GM21390 (cell line): ENCODE measurements around the gene CAMTA1.
"Not testable (repeated sequence)": the region's sequence is repeated elsewhere in the genome, so short reads cannot be mapped to it uniquely, and the experiment has no call there.

Experiments used
- ATAC-seq: cut with Tn5 transposase; IDR thresholded peaks from one replicate; pipeline ENCODE4 v1.9.1; 2021; ENCODE audit not compliant: unreplicated experiment

The CAMTA1 gene

DNA sequence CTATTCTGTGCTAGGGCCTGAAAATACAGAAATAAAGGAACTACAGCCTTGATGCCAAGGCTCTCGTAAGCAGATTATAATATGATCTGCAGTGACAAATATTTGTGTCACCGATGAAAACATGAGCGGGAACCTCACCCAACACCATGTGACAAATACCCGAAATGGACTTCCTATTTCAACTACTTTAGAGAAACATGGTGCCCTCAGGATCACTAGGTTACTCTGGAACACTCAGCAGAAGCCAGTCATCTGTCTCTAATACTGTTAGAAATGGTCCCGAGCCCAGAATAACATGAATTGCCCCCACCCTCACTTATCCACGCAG lies 985.4 kb downstream of the CAMTA1 start:
- ATAC-seq, result no peak

DNA sequence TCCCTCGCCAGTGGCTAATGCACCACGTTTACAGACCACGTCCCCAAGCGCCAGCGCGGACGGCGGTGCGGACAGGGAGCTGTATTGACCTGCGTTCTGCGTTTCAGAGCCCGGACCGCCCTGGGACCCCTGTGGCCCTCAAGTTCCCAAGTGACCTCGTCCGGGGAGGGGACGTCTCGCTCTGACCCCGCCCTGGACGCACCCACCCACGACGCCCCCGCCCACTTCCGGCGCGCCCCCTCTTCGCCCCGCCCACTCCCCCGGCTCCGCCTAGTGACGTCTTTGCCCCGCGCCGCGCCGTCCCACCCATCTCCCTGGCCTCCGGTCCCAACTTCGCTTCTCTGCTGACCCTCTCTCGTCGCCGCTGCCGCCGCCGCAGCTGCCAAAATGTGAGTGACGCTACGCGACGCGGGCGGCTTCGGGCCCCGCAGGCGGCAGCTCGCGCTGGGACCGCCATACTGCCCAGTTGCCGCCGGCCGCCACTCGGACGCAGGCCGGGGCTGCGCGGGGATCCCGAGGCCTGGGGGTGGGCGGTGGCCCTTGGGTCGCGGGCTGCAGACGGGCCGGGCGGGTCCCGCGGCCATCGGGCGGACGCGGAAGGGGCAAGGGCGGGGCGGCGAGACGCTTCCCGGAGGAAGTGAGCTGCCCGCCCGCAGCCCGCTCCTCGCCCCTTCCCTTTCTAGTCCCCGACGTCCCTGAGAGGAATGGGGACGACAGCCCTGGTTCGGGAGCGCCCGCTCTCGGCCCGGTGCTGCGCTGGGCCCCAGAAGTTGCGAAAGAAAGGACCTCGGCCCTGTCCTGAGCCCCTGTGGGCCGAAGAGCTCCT lies 986.0 kb downstream of the CAMTA1 start, which contains the start of gene VAMP3:
Gene VAMP3 (plus strand): TSS at position 300 of the 826 bp plus-strand sequence. CDS start 88 bp downstream, at position 388.
- peak; percentile 75 for ATAC-seq

DNA sequence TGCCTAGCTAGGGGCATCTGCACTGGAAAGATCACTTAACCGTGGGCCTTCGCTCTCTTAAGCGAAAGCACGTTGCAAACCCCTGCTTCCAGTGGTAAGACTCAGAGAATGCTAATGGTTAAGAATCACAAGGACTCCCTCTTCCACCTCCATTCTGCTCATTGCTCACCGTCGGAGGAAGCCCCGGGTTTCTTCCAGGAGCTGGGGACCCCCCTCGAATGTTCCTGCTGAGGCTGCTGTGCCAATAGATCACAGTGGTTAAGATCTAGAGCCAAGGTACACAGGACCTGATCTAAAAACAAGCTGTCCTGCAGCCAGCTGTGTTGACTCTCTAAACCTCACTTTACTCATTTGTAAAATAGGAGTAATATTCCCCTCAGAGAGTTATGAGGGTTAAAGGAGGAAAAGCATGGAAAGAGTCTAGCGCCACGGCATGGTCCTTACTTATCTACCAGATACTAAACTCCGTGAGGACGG lies 986.6 kb downstream of the CAMTA1 start:
- peak; percentile 25 for ATAC-seq

DNA sequence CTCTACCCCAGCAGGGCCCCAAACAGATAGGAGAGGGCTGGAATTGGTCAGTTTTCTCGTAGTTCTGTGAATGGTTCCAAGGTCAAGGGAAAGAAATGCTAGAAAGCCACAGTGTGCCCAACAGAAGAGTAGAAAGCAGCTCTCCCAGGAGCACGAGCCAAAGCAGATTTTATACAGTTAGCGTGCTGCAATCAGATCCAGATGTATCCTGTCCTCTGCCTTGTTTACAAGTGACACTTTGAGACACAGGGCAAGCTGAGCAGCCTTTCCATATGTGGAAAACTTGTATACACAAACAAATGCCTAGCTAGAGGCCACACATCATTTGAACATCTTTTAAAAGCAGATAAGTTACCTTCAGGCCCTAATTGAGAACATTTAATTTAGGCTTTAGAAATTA lies 992.3 kb downstream of the CAMTA1 start:
- no peak for ATAC-seq

DNA sequence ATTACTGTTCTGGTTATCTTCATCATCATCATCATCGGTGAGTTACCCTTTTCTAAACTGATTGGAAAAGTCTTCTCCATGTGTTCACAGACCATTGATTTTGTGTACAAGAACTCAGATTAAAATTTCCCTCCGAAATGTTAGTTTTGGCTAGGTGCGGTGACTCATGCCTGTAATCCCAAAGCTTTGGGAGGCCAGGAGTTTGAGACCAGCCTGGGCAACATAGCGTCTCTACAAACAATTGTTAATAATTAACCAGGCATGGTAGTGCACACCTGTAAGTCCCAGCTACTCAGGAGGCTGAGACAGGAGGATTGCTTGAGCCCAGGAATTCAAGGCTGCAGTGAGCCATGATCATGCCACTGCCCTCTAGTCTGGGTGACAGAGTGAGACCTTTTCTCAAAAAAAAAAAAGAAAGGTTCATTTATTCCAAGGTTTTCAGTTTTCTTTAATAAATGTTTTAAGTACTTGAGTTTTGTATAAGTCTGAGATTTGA lies 992.9 kb downstream of the CAMTA1 start:
- no peak for ATAC-seq

DNA sequence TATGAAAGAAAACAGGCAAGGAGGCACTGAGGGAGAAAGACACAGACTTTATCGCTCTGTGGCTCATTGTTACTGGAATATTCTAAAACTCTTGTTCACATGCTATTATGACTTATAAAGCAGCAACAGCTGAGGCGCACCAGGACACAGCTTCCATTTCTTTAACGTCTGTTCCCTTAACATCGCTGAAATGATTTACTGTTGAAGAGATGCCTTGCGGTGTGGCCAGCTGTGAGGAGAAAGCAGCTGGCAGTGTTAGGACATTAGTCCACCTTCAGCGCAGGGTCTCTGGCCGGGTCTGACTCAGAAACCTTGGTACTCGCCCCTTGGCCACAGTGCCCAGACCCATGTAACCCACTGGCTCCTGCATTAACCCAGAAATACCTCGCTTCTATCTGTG lies 995.7 kb downstream of the CAMTA1 start:
- ATAC-seq, result no peak

DNA sequence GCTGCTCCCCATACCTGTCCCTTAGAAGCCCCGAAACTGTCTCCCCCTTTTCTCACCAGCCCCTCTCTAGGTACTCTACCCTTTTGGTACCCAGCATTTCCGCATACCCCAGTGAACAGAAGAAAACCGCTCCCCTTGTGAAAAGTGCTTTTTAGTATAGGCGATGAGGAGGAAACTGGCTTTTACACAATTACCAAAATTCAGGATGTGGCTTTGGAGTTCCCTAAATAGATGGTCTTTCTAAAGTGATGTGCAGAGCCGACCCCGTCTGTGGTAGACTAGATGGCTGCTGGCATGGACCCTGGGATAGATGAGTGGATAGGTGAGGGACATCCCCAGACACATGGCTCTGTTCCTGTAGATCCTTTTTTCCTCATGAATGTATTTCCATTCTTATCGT lies 996.2 kb downstream of the CAMTA1 start:
- no peak for ATAC-seq

DNA sequence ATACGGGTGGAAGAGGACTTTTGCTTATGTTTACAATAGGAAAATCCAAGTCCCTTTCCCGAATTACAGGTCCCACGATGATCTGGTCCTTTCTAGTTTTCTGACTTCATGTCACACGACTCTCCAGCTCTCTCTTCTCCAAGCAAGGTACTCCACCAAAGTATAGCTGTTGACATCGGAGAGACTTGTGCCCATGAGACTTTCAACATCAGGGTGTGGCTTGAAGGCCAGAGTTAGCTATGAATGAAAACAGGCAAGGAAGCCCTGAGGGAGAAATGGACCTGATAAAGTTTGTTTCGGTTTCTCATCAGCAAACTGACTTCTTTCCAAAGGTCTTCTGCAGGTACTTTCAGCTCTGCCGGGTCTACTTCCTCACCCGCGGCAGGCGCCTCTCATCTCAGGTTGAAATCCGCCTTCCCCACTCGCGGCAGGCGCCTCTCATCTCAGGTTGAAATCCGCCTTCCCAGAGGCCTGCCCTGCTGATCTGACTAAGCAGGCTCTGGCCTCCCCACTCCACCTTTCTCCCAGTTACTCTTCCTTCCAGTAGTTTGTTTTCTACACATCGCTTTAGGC lies 996.8 kb downstream of the CAMTA1 start:
- ATAC-seq, result no peak

DNA sequence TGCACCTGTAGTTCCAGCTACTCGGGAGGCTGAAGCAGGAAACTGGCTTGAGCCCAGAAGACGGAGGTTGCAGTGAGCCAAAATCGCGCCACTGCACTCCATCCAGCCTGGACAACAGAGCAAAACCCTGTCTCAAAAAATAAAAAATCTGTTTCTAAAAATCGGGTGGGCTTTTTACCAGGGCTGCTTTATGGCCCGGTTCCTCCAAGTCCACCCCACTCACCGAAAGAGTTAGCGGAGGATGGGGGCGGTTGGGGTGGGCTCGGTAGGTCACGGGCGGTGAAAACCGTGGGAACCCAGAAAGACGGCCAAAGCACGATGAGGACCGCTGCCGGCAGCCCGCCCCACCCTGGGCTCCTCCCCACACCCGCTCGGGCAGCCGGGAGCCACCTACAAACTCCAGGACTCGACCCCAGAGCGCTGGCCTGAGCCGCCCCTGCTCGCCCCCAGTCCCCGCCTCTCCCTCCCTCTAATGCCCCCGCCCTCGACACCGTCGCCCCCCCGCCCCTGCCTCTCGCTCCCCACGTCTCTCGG lies 998.0 kb downstream of the CAMTA1 start:
- no peak for ATAC-seq

DNA sequence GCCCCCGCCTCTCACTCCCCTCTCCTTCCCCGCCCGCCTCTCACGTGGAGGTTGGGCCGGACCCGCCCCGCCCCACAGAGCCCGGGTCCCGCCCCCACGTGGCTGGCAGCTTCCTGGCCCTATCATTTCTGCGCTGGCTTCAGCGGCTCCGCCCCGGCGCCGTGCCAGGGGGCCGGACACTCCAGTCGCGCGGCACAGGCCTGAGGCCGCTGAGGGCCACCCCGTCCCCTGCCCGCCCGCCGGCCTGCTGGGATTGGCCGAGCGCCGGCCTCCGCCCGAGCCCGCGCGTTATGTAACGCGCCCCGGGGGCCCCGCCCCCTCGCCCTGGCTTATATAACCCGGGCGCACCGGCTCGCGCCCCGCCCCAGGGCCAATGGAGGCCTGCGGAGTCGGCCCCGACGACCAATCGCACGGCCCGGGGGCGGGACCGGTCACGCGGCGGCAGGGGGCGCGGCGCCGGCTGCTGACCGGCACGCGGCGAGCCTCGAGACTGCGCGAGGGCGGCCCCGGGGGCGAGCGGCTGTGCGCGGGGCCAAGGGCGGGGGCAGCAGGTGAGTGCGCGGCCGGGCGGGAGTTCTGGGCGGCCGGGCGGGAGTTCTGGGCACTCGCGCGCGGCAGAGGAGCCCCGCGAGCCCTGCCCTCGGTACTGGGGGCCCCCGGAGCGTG lies 998.7 kb downstream of the CAMTA1 start, which contains the start of gene PER3:
Gene PER3 (plus strand): TSS at position 466 of the 666 bp plus-strand sequence. CDS start 587 bp downstream, outside the sequence.
- ATAC-seq, result peak; percentile 93

DNA sequence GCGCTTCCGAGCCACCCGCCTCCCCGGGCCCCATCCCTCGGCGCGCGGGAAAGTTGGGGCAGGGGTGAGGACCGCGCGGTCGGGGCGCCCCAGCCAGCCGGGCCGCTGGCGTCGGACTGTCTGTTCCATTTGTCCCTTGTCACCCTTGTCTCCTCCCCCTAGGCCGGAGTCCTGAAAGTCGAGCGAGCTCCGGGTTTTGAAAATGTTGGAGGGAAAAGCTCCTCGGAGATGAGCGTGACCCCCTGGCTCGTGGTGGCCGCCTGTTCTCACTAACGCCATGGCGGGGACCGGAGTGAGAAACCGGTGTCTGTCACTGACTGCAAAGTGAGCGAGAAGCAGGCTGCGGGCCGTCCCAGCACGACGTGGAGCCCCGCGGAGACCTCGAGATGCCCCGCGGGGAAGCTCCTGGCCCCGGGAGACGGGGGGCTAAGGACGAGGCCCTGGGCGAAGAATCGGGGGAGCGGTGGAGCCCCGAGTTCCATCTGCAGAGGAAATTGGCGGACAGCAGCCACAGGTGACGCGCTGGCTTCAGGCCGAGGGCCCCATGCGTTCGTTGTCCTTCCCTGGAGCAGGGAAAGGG lies 999.3 kb downstream of the CAMTA1 start:
- ATAC-seq, result no peak

DNA sequence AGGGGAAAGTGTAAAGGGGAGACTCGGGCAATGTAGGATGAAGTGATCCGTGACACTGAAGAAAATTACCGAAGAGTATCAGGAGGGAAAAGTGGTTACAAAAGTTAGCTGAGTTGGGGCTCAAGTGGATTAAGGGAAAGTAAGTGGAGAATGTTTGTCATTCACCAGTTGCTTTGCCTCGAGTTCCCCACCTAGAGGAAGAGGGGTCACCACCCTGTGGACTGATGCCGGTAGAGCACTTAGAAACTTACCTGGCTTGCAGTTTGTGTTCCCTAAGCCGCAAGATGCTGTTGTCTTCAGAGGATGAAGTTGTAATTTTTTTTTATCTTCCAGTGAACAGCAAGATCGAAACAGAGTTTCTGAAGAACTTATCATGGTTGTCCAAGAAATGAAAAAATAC lies 999.9 kb downstream of the CAMTA1 start:
- no peak for ATAC-seq

DNA sequence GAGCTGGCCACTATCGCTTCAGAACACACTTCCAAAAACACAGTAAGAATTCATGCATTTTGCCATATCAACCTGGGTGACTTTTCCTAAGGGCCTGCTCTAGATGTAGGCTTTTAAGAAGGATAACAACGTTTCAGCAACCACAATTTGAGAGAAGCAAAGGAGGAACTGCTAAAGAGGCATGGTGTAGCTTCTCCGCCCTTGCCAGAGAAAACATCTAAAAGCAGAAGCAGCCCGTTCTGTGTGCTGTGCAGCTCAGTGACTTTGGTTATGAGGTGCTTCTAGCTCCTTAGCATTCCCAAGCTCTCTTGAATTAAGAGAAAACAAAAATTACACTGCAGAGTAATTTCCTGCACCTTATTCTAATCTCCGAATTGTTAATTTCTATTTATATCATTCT lies 1001.5 kb downstream of the CAMTA1 start:
- ATAC-seq, result no peak

DNA sequence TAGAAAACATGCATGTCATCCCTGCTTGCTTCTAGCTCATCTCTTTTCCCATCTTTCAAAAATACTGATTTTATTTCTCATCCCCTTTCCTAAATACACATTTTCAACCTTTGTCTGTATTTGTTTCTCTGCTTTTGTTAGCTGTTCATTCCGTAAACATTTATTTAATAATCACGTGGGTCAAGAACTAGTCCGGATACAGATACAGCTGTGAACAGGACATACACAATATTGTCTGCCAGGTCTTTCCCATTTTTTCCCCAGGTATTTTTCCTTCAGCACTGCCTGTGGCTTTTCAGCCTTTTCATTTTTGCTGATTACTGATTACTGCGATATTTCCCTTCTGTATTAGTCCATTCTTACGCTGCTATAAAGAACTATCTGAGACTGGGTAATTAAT lies 1004.6 kb downstream of the CAMTA1 start:
- no peak for ATAC-seq

DNA sequence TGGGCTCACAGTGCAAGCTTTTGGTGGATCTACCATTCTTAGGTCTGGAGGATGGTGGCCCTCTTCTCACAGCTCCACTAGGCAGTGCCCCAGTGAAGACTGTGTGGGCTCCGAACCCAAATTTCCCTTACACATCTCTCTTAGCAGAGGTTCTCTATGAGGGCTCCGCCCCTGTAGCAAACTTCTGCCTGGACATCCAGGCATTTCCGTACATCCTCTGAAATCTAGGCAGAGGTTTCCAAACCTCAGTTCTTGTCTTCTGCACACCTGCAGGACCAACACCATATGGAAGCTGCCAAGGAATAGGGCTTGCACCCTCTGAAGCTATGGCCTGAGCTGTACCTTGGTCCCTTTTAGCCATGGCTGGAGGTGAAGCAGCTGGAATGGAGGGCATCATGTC lies 1005.8 kb downstream of the CAMTA1 start:
- ATAC-seq, result not testable (repeated sequence)

DNA sequence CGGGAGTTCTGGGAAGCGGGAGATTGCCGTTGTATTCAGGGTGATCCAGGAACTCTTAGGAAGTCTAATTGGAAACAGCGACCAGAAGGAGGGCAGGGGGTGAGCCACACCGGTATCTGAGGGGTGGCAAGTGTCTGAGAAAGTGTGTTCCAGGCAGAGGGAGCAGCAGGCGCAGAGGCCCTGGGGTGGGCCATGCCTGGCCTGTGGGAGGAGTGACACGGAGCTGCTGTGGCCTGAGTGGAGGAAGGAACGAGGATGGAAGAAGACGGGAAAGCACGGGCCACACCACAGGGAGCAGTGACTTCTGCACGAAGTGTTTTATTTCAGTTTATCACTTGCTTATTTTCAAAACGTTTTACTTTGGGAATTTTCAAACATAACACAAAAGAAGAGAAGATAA lies 1010.2 kb downstream of the CAMTA1 start:
- no peak for ATAC-seq

DNA sequence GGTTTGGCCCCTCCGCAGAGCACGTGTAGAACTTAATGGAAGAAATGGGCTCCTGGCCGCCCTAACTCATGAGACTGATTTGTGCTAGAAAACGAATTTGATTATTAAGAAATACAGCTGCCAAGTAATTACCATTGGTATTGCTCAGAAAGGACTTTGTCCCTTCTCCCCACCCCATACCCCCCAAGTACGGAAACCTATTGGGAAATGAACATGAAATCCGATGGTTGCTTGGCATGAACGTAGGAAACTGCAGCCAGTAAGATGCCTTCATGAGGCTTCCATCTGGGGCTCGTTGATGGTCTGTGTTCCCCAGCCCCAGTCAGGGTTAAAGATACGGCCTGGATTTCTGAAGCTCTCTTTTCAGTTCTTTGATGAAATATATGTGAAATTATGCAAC lies 1020.2 kb downstream of the CAMTA1 start:
- ATAC-seq, result no peak

DNA sequence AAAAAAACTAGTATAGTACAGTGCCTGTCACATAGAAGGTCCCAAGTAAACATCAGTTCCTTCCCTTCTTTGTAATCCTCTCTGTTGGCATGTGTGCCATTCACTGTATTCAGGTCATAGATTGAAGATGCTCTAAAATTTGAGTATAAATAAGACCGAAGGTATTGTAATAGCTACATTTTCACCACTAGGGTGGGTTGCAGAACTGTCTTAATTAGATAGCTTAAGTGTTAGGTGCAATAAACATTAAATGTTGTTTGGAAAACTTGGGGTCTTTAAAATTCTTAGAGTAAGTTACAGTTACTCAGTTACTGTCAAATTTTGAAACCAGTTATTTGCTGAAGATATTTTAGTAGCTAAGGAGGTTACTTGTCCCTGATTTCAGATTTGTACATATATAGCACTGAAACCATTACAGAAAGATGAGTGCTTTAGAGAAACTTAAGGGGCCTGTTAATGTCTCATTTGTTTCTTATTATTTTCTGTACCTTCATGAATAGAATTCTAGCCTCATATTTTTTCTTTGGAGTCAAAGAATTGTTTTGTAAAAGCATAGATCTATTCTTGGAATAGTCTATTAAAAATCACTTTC lies 1023.1 kb downstream of the CAMTA1 start:
- no peak for ATAC-seq

DNA sequence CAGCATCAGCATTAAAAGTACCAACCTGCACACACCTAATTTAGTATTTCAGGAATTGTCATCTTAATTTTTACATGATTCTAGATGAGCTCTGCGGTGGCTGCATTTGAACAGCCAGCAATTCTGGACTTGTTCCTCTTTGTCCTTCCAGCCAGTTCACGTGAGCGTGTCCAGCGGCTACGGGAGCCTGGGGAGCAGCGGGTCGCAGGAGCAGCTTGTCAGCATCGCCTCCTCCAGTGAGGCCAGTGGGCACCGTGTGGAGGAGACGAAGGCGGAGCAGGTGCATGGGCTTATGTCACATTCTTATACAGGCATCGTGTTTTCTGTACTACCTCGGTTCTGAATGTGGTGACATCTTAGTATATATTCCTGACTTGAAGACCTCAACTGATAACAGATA lies 1024.5 kb downstream of the CAMTA1 start:
- no peak for ATAC-seq

DNA sequence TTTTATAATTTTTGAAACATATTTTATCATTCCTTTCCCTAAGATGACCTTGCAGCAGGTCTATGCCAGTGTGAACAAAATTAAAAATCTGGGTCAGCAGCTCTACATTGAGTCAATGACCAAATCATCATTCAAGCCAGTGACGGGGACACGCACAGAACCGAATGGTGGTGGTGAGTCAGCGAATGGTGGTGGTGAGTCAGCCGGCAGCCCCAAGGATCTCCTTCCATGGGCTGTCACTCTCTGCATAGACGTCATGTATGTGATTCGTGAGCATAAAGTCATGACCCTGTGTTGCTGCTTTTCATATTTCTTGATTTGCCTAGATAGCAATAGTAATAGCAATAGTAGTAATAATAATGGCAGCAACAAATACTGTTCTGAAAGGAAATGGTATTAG lies 1025.1 kb downstream of the CAMTA1 start:
- no peak for ATAC-seq

DNA sequence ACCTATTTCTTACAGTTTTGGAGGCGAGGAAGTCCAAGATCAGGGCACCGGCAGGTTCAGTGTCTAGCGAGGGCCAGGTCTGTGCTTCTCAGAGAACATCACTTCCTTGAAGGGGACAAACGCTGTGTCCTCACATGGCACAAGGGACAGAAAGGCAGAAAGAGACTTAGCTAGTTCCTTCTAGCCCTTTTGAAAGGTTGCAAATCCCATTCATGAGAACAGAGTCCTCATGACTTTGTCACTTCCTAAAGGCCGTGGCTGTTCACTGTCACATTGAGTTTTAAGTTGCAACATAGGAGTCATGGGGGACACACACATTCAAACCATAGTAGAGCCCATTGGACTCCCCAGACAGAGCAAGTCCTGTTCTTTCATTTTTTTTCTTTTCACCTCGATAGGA lies 1026.2 kb downstream of the CAMTA1 start:
- ATAC-seq, result no peak
